Measurements from ENCODE around the gene HNMT. TPM values are rescaled to one million over a fixed set of nuclear protein-coding genes. Genes with fewer than 3 reads are reported as not detected.

The HNMT gene
- total RNA-seq, 1 experiment from 2014 or later: 4.1 TPM

GRCh38 chr2:138018866-138019688 lies 54.8 kb downstream of the HNMT start:
- ATAC-seq: no peak

DNA sequence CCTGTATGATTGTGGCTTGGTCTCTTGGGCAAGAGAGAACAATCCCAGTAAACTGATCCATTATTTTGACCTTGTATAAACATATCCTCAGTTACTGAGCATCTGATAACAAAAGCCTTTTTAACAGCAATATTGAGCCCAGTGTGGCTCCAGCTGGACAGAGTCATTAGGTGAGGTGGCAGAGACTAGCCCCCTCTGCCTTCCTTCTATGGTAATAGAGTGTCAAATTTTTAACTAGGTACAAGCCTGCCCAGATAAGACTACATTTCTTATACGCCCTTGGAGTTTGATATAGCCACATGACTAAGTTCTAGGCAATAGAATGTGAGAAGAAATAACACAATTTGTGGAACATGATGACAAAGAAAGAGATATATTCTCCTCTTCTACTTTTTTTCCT lies 56.2 kb downstream of the HNMT start:
- no peaks in the 10 kb centered on the region for H3K4me1 ChIP-seq (ENCODE audit: control insufficient read depth, insufficient read depth, low read length)
- CTCF ChIA-PET: interaction anchor here (0.7 kb wide), 2 partner anchors 77 to 1114 kb away, joined by 3 to 5 read pairs; no protein-coding TSS in a partner anchor
- no peaks in the 10 kb centered on the region for H3K27me3 ChIP-seq (ENCODE audit: control insufficient read depth, insufficient read depth, low read length)
- intact Hi-C loops (cut with micrococcal nuclease; ENCODE audit: unreplicated experiment) (no loop called here), in situ Hi-C loops (cut with HindIII; ENCODE audit: low pct_unique_long_range_greater_than_20kb, low sequenced_read_pairs) (no loop called here)
- POLR2A ChIA-PET: no interaction called here
- ATAC-seq (no peak), DNase-seq (ENCODE audit: low read depth, low spot score) (no peak)
- H3K4me3 ChIP-seq (ENCODE audit: low read depth in 2 of 2, low read length in 2 of 2): no peak overlapping the region
- TF ChIP-seq POLR2AphosphoS5 (IDR thresholded peaks at IDR 0.05; ENCODE audit: low read depth, low read length) (no peak), SIN3A (IDR thresholded peaks at IDR 0.05; ENCODE audit: borderline replicate concordance, insufficient read depth, low read depth, low read length) (no peak), TCF7L2 (IDR thresholded peaks at IDR 0.05; ENCODE audit: low read depth, low read length) (no peak)
- TF ChIP-seq, protein P1, sequence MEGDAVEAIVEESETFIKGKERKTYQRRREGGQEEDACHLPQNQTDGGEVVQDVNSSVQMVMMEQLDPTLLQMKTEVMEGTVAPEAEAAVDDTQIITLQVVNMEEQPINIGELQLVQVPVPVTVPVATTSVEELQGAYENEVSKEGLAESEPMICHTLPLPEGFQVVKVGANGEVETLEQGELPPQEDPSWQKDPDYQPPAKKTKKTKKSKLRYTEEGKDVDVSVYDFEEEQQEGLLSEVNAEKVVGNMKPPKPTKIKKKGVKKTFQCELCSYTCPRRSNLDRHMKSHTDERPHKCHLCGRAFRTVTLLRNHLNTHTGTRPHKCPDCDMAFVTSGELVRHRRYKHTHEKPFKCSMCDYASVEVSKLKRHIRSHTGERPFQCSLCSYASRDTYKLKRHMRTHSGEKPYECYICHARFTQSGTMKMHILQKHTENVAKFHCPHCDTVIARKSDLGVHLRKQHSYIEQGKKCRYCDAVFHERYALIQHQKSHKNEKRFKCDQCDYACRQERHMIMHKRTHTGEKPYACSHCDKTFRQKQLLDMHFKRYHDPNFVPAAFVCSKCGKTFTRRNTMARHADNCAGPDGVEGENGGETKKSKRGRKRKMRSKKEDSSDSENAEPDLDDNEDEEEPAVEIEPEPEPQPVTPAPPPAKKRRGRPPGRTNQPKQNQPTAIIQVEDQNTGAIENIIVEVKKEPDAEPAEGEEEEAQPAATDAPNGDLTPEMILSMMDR (IDR thresholded peaks at IDR 0.05): no peak
- TF ChIP-seq, protein P2, sequence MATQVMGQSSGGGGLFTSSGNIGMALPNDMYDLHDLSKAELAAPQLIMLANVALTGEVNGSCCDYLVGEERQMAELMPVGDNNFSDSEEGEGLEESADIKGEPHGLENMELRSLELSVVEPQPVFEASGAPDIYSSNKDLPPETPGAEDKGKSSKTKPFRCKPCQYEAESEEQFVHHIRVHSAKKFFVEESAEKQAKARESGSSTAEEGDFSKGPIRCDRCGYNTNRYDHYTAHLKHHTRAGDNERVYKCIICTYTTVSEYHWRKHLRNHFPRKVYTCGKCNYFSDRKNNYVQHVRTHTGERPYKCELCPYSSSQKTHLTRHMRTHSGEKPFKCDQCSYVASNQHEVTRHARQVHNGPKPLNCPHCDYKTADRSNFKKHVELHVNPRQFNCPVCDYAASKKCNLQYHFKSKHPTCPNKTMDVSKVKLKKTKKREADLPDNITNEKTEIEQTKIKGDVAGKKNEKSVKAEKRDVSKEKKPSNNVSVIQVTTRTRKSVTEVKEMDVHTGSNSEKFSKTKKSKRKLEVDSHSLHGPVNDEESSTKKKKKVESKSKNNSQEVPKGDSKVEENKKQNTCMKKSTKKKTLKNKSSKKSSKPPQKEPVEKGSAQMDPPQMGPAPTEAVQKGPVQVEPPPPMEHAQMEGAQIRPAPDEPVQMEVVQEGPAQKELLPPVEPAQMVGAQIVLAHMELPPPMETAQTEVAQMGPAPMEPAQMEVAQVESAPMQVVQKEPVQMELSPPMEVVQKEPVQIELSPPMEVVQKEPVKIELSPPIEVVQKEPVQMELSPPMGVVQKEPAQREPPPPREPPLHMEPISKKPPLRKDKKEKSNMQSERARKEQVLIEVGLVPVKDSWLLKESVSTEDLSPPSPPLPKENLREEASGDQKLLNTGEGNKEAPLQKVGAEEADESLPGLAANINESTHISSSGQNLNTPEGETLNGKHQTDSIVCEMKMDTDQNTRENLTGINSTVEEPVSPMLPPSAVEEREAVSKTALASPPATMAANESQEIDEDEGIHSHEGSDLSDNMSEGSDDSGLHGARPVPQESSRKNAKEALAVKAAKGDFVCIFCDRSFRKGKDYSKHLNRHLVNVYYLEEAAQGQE (IDR thresholded peaks at IDR 0.05; ENCODE audit: insufficient read depth in 1 of 2, low read depth in 2 of 2, low read length in 1 of 2): no peak
- no peaks in the 10 kb centered on the region; the same call in 1 of the 2 replicates for H3K36me3 ChIP-seq (ENCODE audit: control insufficient read depth, insufficient read depth, low read length)
- H3K27ac ChIP-seq (ENCODE audit: low read length): no peak overlapping the region
- no peaks in the 10 kb centered on the region for H3K9me3 ChIP-seq (ENCODE audit: control insufficient read depth, insufficient read depth, low read depth, low read length)
- no TSS peak for BruUV-seq (replicated peaks)

More at GRCh38 chr2:138018866-138019688, 54.8 kb downstream of the HNMT start:
- in situ Hi-C loops (cut with HindIII; ENCODE audit: low pct_unique_long_range_greater_than_20kb, low sequenced_read_pairs): no loop called here
- Histone ChIP-seq H3K27ac (ENCODE audit: low read length) (no peak overlapping the region), H3K9me3 (ENCODE audit: control insufficient read depth, insufficient read depth, low read depth, low read length) (no peaks in the 10 kb centered on the region), H3K4me1 (ENCODE audit: control insufficient read depth, insufficient read depth, low read length) (no peaks in the 10 kb centered on the region), H3K36me3 (ENCODE audit: control insufficient read depth, insufficient read depth, low read length) (no peaks in the 10 kb centered on the region; the same call in 1 of the 2 replicates), H3K4me3 (ENCODE audit: low read depth in 2 of 2, low read length in 2 of 2) (no peak overlapping the region), H3K27me3 (ENCODE audit: control insufficient read depth, insufficient read depth, low read length) (no peaks in the 10 kb centered on the region)
- CTCF ChIA-PET: no interaction called here
- intact Hi-C loops (cut with micrococcal nuclease; ENCODE audit: unreplicated experiment): no loop called here
- no TSS peak for BruUV-seq (replicated peaks)
- POLR2A ChIA-PET: no interaction called here
- TF ChIP-seq, protein P1 (IDR thresholded peaks at IDR 0.05): no peak
- TF ChIP-seq, protein P2 (IDR thresholded peaks at IDR 0.05; ENCODE audit: insufficient read depth in 1 of 2, low read depth in 2 of 2, low read length in 1 of 2): no peak
- TF ChIP-seq TCF7L2 (IDR thresholded peaks at IDR 0.05; ENCODE audit: low read depth, low read length) (no peak), SIN3A (IDR thresholded peaks at IDR 0.05; ENCODE audit: borderline replicate concordance, insufficient read depth, low read depth, low read length) (no peak), POLR2AphosphoS5 (IDR thresholded peaks at IDR 0.05; ENCODE audit: low read depth, low read length) (no peak)
- DNase-seq (ENCODE audit: low read depth, low spot score): no peak
